ENCODE data around the gene BTN3A1.
"Not testable (repeated sequence)": the region's sequence is repeated elsewhere in the genome, so short reads cannot be mapped to it uniquely, and the experiment has no call there.

Gene BTN3A1

GRCh38 chr6:26403893-26404292 is 1.8 kb downstream of the BTN3A1 start:
- in situ Hi-C loops (cut with HindIII; ENCODE audit: low pct_ligation_motif_present, low pct_unique_long_range_greater_than_20kb, low sequenced_read_pairs), result no loop called here

GRCh38 chr6:26404546-26404945 is 2.5 kb downstream of the BTN3A1 start:
- no peak for DNase-seq
- in situ Hi-C loops (cut with HindIII; ENCODE audit: low pct_ligation_motif_present, low pct_unique_long_range_greater_than_20kb, low sequenced_read_pairs), result no loop called here

More at GRCh38 chr6:26403893-26404292, 1.8 kb downstream of the BTN3A1 start:
- DNase-seq, result no peak

- in situ Hi-C loops (cut with HindIII; ENCODE audit: low pct_ligation_motif_present, low pct_unique_long_range_greater_than_20kb, low sequenced_read_pairs), result no loop called here
- no peak for DNase-seq
Observed at GRCh38 chr6:26408828-26409730, 7.0 kb downstream of the BTN3A1 start.

GRCh38 chr6:26411751-26412150 is 9.7 kb downstream of the BTN3A1 start:
- no peak for DNase-seq
- in situ Hi-C loops (cut with HindIII; ENCODE audit: low pct_ligation_motif_present, low pct_unique_long_range_greater_than_20kb, low sequenced_read_pairs), result no loop called here

GRCh38 chr6:26412228-26412627 is 10.2 kb downstream of the BTN3A1 start:
- DNase-seq, result no peak
- in situ Hi-C loops (cut with HindIII; ENCODE audit: low pct_ligation_motif_present, low pct_unique_long_range_greater_than_20kb, low sequenced_read_pairs), result no loop called here

GRCh38 chr6:26412954-26413353 is 10.9 kb downstream of the BTN3A1 start:
- DNase-seq, result no peak
- in situ Hi-C loops (cut with HindIII; ENCODE audit: low pct_ligation_motif_present, low pct_unique_long_range_greater_than_20kb, low sequenced_read_pairs), result no loop called here

- in situ Hi-C loops (cut with HindIII; ENCODE audit: low pct_ligation_motif_present, low pct_unique_long_range_greater_than_20kb, low sequenced_read_pairs), result no loop called here
- no peak for DNase-seq
Observed at GRCh38 chr6:26414281-26414680, 12.2 kb downstream of the BTN3A1 start.

GRCh38 chr6:26415036-26415614 is 13.1 kb downstream of the BTN3A1 start:
- in situ Hi-C loops (cut with HindIII; ENCODE audit: low pct_ligation_motif_present, low pct_unique_long_range_greater_than_20kb, low sequenced_read_pairs), result no loop called here

GRCh38 chr6:26415791-26416190 is 13.7 kb downstream of the BTN3A1 start:
- in situ Hi-C loops (cut with HindIII; ENCODE audit: low pct_ligation_motif_present, low pct_unique_long_range_greater_than_20kb, low sequenced_read_pairs), result no loop called here
- no peak for DNase-seq

More at GRCh38 chr6:26415036-26415614, 13.1 kb downstream of the BTN3A1 start:
- DNase-seq, result no peak

- DNase-seq, result no peak
- in situ Hi-C loops (cut with HindIII; ENCODE audit: low pct_ligation_motif_present, low pct_unique_long_range_greater_than_20kb, low sequenced_read_pairs), result no loop called here
Observed at GRCh38 chr6:26416288-26416687, 14.2 kb downstream of the BTN3A1 start.

- DNase-seq; in situ Hi-C loops (cut with HindIII; ENCODE audit: low pct_ligation_motif_present, low pct_unique_long_range_greater_than_20kb, low sequenced_read_pairs): not testable (repeated sequence)
Observed at GRCh38 chr6:26418077-26418476, 16.0 kb downstream of the BTN3A1 start.

GRCh38 chr6:26418795-26419194 is 16.7 kb downstream of the BTN3A1 start:
- DNase-seq; in situ Hi-C loops (cut with HindIII; ENCODE audit: low pct_ligation_motif_present, low pct_unique_long_range_greater_than_20kb, low sequenced_read_pairs): not testable (repeated sequence)

- in situ Hi-C loops (cut with HindIII; ENCODE audit: low pct_ligation_motif_present, low pct_unique_long_range_greater_than_20kb, low sequenced_read_pairs), result no loop called here
- peak; percentile 60 for DNase-seq
Observed at GRCh38 chr6:26420688-26421171, 18.7 kb downstream of the BTN3A1 start.

- in situ Hi-C loops (cut with HindIII; ENCODE audit: low pct_ligation_motif_present, low pct_unique_long_range_greater_than_20kb, low sequenced_read_pairs), result no loop called here
- peak; percentile 92 for DNase-seq
Observed at GRCh38 chr6:26421259-26422144, 19.4 kb downstream of the BTN3A1 start.

GRCh38 chr6:26422329-26422728 is 20.3 kb downstream of the BTN3A1 start:
- DNase-seq, result no peak
- in situ Hi-C loops (cut with HindIII; ENCODE audit: low pct_ligation_motif_present, low pct_unique_long_range_greater_than_20kb, low sequenced_read_pairs), result no loop called here

- in situ Hi-C loops (cut with HindIII; ENCODE audit: low pct_ligation_motif_present, low pct_unique_long_range_greater_than_20kb, low sequenced_read_pairs), result no loop called here
- DNase-seq, result no peak
Observed at GRCh38 chr6:26426691-26427450, 24.8 kb downstream of the BTN3A1 start.

- in situ Hi-C loops (cut with HindIII; ENCODE audit: low pct_ligation_motif_present, low pct_unique_long_range_greater_than_20kb, low sequenced_read_pairs), result no loop called here
- DNase-seq, result no peak
Observed at GRCh38 chr6:26427451-26427809, 25.4 kb downstream of the BTN3A1 start.

- DNase-seq, result no peak
- in situ Hi-C loops (cut with HindIII; ENCODE audit: low pct_ligation_motif_present, low pct_unique_long_range_greater_than_20kb, low sequenced_read_pairs), result no loop called here
Observed at GRCh38 chr6:26428206-26428605, 26.1 kb downstream of the BTN3A1 start.
